Measurements from ENCODE around the gene CYP2U1.
"Not testable (repeated sequence)": the region's sequence is repeated elsewhere in the genome, so short reads cannot be mapped to it uniquely, and the experiment has no call there.

CYP2U1 gene

DNA sequence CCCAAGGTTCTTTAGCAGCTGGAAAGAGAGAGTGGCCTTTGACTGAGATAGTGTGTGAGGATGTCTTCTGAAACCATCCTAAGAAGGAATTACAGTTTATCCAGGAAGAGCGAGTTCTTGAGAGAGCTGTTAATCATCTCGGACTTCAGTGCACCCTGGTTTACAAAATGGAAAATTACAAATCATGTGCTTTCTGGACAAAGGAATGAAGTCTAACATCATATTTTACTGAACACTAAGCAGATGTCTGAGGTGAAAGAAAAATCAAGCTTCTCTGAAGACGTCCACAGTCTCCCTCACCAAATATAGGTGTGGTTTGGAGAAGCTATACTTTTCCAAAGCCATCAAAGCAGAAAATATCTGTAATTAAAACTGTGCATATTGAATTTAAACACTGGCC is 30.8 kb upstream of the CYP2U1 start:
- peaks cover under 1% of the 10 kb centered on the region for H3K4me1 ChIP-seq (ENCODE audit: control insufficient read depth, insufficient read depth, low read length)
- no peak overlapping the region for H3K4me3 ChIP-seq (ENCODE audit: low read depth, low read length)
- no peaks in the 10 kb centered on the region for H3K9me3 ChIP-seq (ENCODE audit: control insufficient read depth, insufficient read depth, low read length)
- H3K27me3 ChIP-seq (ENCODE audit: control insufficient read depth, insufficient read depth, low read length): no peaks in the 10 kb centered on the region
- no peaks in the 10 kb centered on the region for H3K36me3 ChIP-seq (ENCODE audit: control insufficient read depth, insufficient read depth, low read length)
- no peak overlapping the region for H3K9ac ChIP-seq (ENCODE audit: low read depth, low read length)

GRCh38 chr4:107901213-107901934 is 30.0 kb upstream of the CYP2U1 start:
- H3K4me1 ChIP-seq (ENCODE audit: control insufficient read depth, insufficient read depth, low read length): peaks cover 3% of the 10 kb centered on the region
- no peaks in the 10 kb centered on the region for H3K27me3 ChIP-seq (ENCODE audit: control insufficient read depth, insufficient read depth, low read length)

GRCh38 chr4:107902715-107903114 is 28.6 kb upstream of the CYP2U1 start:
- peaks cover 9% of the 10 kb centered on the region for H3K4me1 ChIP-seq (ENCODE audit: control insufficient read depth, insufficient read depth, low read length)
- H3K9me3 ChIP-seq (ENCODE audit: control insufficient read depth, insufficient read depth, low read length): no peaks in the 10 kb centered on the region
- H3K36me3 ChIP-seq (ENCODE audit: control insufficient read depth, insufficient read depth, low read length): no peaks in the 10 kb centered on the region
- no peak overlapping the region for H3K4me3 ChIP-seq (ENCODE audit: low read depth, low read length)
- no peaks in the 10 kb centered on the region for H3K27me3 ChIP-seq (ENCODE audit: control insufficient read depth, insufficient read depth, low read length)
- no peak overlapping the region for H3K9ac ChIP-seq (ENCODE audit: low read depth, low read length)

More at GRCh38 chr4:107901213-107901934, 30.0 kb upstream of the CYP2U1 start:
- no peak overlapping the region for H3K9ac ChIP-seq (ENCODE audit: low read depth, low read length)
- H3K4me3 ChIP-seq (ENCODE audit: low read depth, low read length): no peak overlapping the region
- no peaks in the 10 kb centered on the region for H3K36me3 ChIP-seq (ENCODE audit: control insufficient read depth, insufficient read depth, low read length)
- H3K9me3 ChIP-seq (ENCODE audit: control insufficient read depth, insufficient read depth, low read length): no peaks in the 10 kb centered on the region

GRCh38 chr4:107905082-107905481 is 26.3 kb upstream of the CYP2U1 start:
- H3K4me3 ChIP-seq (ENCODE audit: low read depth, low read length); H3K9me3 ChIP-seq (ENCODE audit: control insufficient read depth, insufficient read depth, low read length): not testable (repeated sequence)

DNA sequence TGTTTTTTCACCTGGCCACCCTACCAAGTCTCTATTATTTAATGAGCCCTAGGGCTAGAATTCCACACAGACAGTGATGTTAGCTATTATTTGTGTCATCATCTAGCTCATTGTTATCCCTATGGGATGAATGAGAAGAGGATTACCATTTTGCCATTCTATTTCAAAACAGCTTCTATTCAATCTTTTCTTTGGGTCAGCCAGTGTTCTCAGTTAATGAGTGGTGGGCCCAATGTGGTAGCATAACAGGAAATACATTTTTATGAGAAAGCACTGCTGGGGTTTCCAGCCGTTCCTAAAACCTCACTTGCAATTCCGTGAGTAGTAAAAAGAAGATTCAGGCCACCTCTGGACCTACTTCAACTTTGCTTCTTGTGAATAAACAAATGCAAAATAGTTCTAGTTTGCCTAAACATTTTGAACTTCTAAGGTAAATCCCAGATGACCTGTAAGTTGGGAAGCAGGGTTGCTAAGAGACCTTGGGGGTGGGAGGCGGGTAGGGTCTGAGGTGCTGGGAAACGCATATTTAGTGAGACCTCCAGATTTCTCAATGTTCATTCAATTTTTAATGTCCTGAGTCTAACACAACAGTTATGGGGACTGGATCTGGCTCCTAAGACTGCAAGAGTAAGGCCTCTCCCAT is 24.8 kb upstream of the CYP2U1 start:
- Histone ChIP-seq H3K4me1 (ENCODE audit: control insufficient read depth, insufficient read depth, low read length) (peaks cover 9% of the 10 kb centered on the region), H3K4me3 (ENCODE audit: low read depth, low read length) (no peak overlapping the region), H3K9ac (ENCODE audit: low read depth, low read length) (no peak overlapping the region), H3K36me3 (ENCODE audit: control insufficient read depth, insufficient read depth, low read length) (no peaks in the 10 kb centered on the region), H3K27me3 (ENCODE audit: control insufficient read depth, insufficient read depth, low read length) (no peaks in the 10 kb centered on the region), H3K9me3 (ENCODE audit: control insufficient read depth, insufficient read depth, low read length) (no peaks in the 10 kb centered on the region)

More at GRCh38 chr4:107905082-107905481, 26.3 kb upstream of the CYP2U1 start:
- not testable (repeated sequence) for H3K36me3 ChIP-seq (ENCODE audit: control insufficient read depth, insufficient read depth, low read length); H3K4me1 ChIP-seq (ENCODE audit: control insufficient read depth, insufficient read depth, low read length); H3K27me3 ChIP-seq (ENCODE audit: control insufficient read depth, insufficient read depth, low read length); H3K9ac ChIP-seq (ENCODE audit: low read depth, low read length)

DNA sequence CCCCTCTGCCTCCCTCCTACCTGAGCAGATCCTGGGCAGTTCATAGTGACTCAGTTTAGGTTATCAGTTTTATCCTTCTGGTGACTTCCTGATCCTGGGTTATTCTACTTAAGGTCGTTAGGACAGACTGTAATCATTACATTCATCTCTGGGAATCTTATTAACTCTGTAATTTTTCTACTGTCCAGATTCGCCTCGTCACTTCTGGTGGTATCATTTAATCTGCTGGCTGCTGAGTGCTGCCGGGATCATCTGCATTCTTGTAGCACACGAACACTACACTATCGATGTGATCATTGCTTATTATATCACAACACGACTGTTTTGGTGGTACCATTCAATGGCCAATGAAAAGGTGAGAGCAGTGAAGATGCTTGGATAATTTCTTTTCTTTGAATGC is 23.0 kb upstream of the CYP2U1 start:
- H3K4me3 ChIP-seq (ENCODE audit: low read depth, low read length): no peak overlapping the region
- H3K36me3 ChIP-seq (ENCODE audit: control insufficient read depth, insufficient read depth, low read length): no peaks in the 10 kb centered on the region
- H3K4me1 ChIP-seq (ENCODE audit: control insufficient read depth, insufficient read depth, low read length): peaks cover 10% of the 10 kb centered on the region
- no peaks in the 10 kb centered on the region for H3K27me3 ChIP-seq (ENCODE audit: control insufficient read depth, insufficient read depth, low read length)
- H3K9me3 ChIP-seq (ENCODE audit: control insufficient read depth, insufficient read depth, low read length): no peaks in the 10 kb centered on the region
- no peak overlapping the region for H3K9ac ChIP-seq (ENCODE audit: low read depth, low read length)

GRCh38 chr4:107913283-107913899 is 18.0 kb upstream of the CYP2U1 start:
- H3K9ac ChIP-seq (ENCODE audit: low read depth, low read length): no peak overlapping the region
- peaks cover 3% of the 10 kb centered on the region for H3K4me1 ChIP-seq (ENCODE audit: control insufficient read depth, insufficient read depth, low read length)
- H3K9me3 ChIP-seq (ENCODE audit: control insufficient read depth, insufficient read depth, low read length): no peaks in the 10 kb centered on the region
- H3K27me3 ChIP-seq (ENCODE audit: control insufficient read depth, insufficient read depth, low read length): no peaks in the 10 kb centered on the region
- H3K36me3 ChIP-seq (ENCODE audit: control insufficient read depth, insufficient read depth, low read length): no peaks in the 10 kb centered on the region
- no peak overlapping the region for H3K4me3 ChIP-seq (ENCODE audit: low read depth, low read length)

DNA sequence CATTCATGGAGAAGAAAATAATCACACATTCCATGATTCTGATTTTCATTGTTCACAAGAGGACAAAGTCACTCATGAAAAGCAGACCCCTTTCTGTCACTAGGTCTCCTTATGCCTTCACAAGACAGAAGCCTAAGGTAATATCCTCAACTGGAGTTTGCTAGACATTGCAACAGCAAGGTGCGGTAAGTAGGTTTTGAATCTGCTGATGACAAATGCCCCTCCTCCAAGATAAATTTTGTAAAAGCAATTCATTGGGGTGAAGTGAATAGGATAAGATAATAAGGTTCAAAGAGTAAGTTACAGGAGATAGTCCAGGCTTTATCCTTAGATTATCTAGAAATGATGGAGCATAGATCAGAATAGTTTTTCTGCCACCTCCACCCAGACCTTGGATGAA is 16.1 kb upstream of the CYP2U1 start:
- H3K4me3 ChIP-seq (ENCODE audit: low read depth, low read length): no peak overlapping the region
- H3K9me3 ChIP-seq (ENCODE audit: control insufficient read depth, insufficient read depth, low read length): no peaks in the 10 kb centered on the region
- H3K36me3 ChIP-seq (ENCODE audit: control insufficient read depth, insufficient read depth, low read length): no peaks in the 10 kb centered on the region
- H3K27me3 ChIP-seq (ENCODE audit: control insufficient read depth, insufficient read depth, low read length): no peaks in the 10 kb centered on the region
- H3K4me1 ChIP-seq (ENCODE audit: control insufficient read depth, insufficient read depth, low read length): peaks cover 3% of the 10 kb centered on the region
- no peak overlapping the region for H3K9ac ChIP-seq (ENCODE audit: low read depth, low read length)

DNA sequence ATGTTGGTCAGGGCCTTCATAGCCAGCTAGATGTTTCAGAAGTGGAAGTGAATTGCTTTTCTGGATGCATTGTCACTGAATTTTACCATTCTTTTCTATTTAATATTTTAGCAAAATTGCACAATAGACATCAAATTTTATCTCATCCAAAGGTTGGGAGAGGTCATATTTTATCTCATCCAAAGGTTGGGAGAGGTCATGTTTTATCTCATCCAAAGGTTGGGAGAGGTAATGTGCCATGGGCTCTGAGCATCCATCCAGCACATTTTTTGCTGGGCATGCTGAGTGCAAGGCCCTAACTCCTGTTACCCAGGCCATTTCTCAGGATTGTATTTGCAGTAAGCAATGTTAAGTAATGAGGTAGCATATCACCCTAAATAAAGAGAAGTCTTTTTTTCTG is 14.7 kb upstream of the CYP2U1 start:
- no peak overlapping the region for H3K9ac ChIP-seq (ENCODE audit: low read depth, low read length)
- H3K4me1 ChIP-seq (ENCODE audit: control insufficient read depth, insufficient read depth, low read length): peaks cover 3% of the 10 kb centered on the region
- H3K27me3 ChIP-seq (ENCODE audit: control insufficient read depth, insufficient read depth, low read length): no peaks in the 10 kb centered on the region
- H3K36me3 ChIP-seq (ENCODE audit: control insufficient read depth, insufficient read depth, low read length): no peaks in the 10 kb centered on the region
- no peaks in the 10 kb centered on the region for H3K9me3 ChIP-seq (ENCODE audit: control insufficient read depth, insufficient read depth, low read length)
- H3K4me3 ChIP-seq (ENCODE audit: low read depth, low read length): no peak overlapping the region

DNA sequence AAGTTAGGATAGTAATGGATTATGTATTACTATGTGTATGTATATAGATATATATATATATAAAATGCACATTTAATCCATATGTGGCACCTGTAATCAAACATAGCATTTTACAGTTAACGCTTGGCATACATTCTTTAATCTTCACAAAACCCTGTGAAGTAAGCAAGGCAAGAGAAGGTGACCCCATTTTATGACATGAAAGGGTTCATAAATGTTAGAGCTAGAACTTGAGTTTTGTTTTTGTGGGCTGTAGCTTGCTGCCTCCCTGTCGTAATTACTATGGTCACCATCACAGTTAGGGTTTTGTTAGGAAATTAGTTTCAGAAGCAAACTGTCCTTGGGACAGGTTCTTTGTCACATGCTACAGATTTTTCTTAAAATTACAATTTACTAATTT is 13.8 kb upstream of the CYP2U1 start:
- Histone ChIP-seq H3K9me3 (ENCODE audit: control insufficient read depth, insufficient read depth, low read length) (no peaks in the 10 kb centered on the region), H3K36me3 (ENCODE audit: control insufficient read depth, insufficient read depth, low read length) (no peaks in the 10 kb centered on the region), H3K4me1 (ENCODE audit: control insufficient read depth, insufficient read depth, low read length) (peaks cover 3% of the 10 kb centered on the region), H3K9ac (ENCODE audit: low read depth, low read length) (no peak overlapping the region), H3K27me3 (ENCODE audit: control insufficient read depth, insufficient read depth, low read length) (no peaks in the 10 kb centered on the region), H3K4me3 (ENCODE audit: low read depth, low read length) (no peak overlapping the region)

- no peaks in the 10 kb centered on the region for H3K4me1 ChIP-seq (ENCODE audit: control insufficient read depth, insufficient read depth, low read length)
- H3K4me3 ChIP-seq (ENCODE audit: low read depth, low read length): no peak overlapping the region
- no peaks in the 10 kb centered on the region for H3K27me3 ChIP-seq (ENCODE audit: control insufficient read depth, insufficient read depth, low read length)
- no peaks in the 10 kb centered on the region for H3K9me3 ChIP-seq (ENCODE audit: control insufficient read depth, insufficient read depth, low read length)
- no peaks in the 10 kb centered on the region for H3K36me3 ChIP-seq (ENCODE audit: control insufficient read depth, insufficient read depth, low read length)
- no peak overlapping the region for H3K9ac ChIP-seq (ENCODE audit: low read depth, low read length)
Observed at GRCh38 chr4:107922486-107923473, 8.6 kb upstream of the CYP2U1 start.

Data from iPS-15b (cell line).